Measurements from ENCODE around the gene IGFBP3. TPM values are rescaled to one million over a fixed set of nuclear protein-coding genes. Genes with fewer than 3 reads are reported as not detected.

The IGFBP3 gene
- total and polyA plus RNA-seq, 2 experiments from 2014 or later, result 268 to 632 TPM

GRCh38 chr7:45968856-45969541 lies 47.9 kb upstream of the IGFBP3 start:
- H3K4me3 ChIP-seq, result no peak overlapping the region
- DNase-seq (ENCODE audit: low spot score), result no peak
- H3K4me2 ChIP-seq, result no peak overlapping the region
- H3K9me2 ChIP-seq (replicated peaks; ENCODE audit: insufficient read depth), result no peaks in the 10 kb centered on the region
- H3K4me1 ChIP-seq (ENCODE audit: insufficient read depth), result no peaks in the 10 kb centered on the region
- H3K27ac ChIP-seq, result no peak overlapping the region
- H3K27me3 ChIP-seq, result no peaks in the 10 kb centered on the region
- no peak overlapping the region for H2AFZ ChIP-seq
- H3K79me2 ChIP-seq, result no peaks in the 10 kb centered on the region
- WGBS (ENCODE audit: low lambda C conversion rate, missing lambda C conversion rate), result 93% methylated on average over 10 of the region's 10 CpGs
- TF ChIP-seq EZH2phosphoT487 (IDR thresholded peaks at IDR 0.05; ENCODE audit: low read depth, severe bottlenecking, unreplicated experiment) (no peak), CTCF (IDR thresholded peaks at IDR 0.05; ENCODE audit: poor library complexity) (no peak), EZH2 (IDR thresholded peaks at IDR 0.05; ENCODE audit: borderline replicate concordance) (no peak)
- H4K20me1 ChIP-seq (ENCODE audit: insufficient read depth, poor library complexity, severe bottlenecking), result no peaks in the 10 kb centered on the region
- H3K9me3 ChIP-seq (ENCODE audit: low read depth), result no peaks in the 10 kb centered on the region
- no peaks in the 10 kb centered on the region for H3K36me3 ChIP-seq (replicated peaks; ENCODE audit: insufficient read depth, low read depth)

- H3K36me3 ChIP-seq (replicated peaks; ENCODE audit: insufficient read depth, low read depth), result no peaks in the 10 kb centered on the region
- no peaks in the 10 kb centered on the region for H4K20me1 ChIP-seq (ENCODE audit: insufficient read depth, poor library complexity, severe bottlenecking)
- no peaks in the 10 kb centered on the region for H3K79me2 ChIP-seq
- no peaks in the 10 kb centered on the region for H3K9me2 ChIP-seq (replicated peaks; ENCODE audit: insufficient read depth)
- H3K27me3 ChIP-seq, result no peaks in the 10 kb centered on the region
- no peak for TF ChIP-seq CTCF (IDR thresholded peaks at IDR 0.05; ENCODE audit: poor library complexity)
- H3K4me2 ChIP-seq, result no peak overlapping the region
- H2AFZ ChIP-seq, result no peak overlapping the region
- 80% methylated on average over 7 of the region's 7 CpGs for WGBS (ENCODE audit: low lambda C conversion rate, missing lambda C conversion rate)
- DNase-seq (ENCODE audit: low spot score), result no peak
- no peaks in the 10 kb centered on the region for H3K9me3 ChIP-seq (ENCODE audit: low read depth)
- no peaks in the 10 kb centered on the region for H3K4me1 ChIP-seq (ENCODE audit: insufficient read depth)
- no peak overlapping the region for H3K27ac ChIP-seq
- H3K4me3 ChIP-seq, result no peak overlapping the region
These were observed 47.2 kb upstream of the IGFBP3 start for GRCh38 chr7:45968312-45968711.

DNA sequence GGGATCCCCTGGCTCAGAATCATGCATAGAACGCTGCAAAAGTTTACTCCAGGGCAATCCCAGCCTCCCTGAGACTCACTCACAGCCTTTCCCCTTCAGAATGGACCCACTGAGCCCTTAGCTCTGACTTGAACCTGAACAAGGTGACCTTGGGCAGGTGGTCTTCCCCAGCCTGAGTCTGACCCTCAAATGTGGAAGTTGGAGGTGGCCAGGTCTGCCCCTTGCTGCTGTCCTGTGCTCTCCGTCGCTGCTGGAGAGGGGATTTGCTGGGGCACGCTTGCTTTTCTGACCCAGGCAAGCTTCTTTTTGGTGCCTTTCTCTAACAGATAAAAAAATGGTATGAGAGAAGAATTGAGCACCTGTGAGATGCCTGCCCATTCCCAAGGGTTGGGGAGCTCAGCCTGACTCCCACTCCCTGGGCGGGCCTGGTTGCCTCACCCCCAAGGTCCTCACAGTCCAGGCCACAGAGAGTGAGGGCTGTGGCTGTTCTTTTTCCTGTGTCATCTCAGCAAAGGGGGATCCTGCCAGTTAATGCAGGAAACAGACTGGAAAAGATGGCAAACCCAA lies 46.6 kb upstream of the IGFBP3 start:
- DNase-seq (ENCODE audit: low spot score), result no peak
- H3K27ac ChIP-seq, result no peak overlapping the region
- H3K27me3 ChIP-seq, result no peaks in the 10 kb centered on the region
- H3K4me3 ChIP-seq, result no peak overlapping the region
- H3K4me1 ChIP-seq (ENCODE audit: insufficient read depth), result no peaks in the 10 kb centered on the region
- H3K36me3 ChIP-seq (replicated peaks; ENCODE audit: insufficient read depth, low read depth), result no peaks in the 10 kb centered on the region
- no peaks in the 10 kb centered on the region for H3K9me3 ChIP-seq (ENCODE audit: low read depth)
- no peaks in the 10 kb centered on the region for H4K20me1 ChIP-seq (ENCODE audit: insufficient read depth, poor library complexity, severe bottlenecking)
- no peak overlapping the region for H3K4me2 ChIP-seq
- no peak overlapping the region for H2AFZ ChIP-seq
- H3K9me2 ChIP-seq (replicated peaks; ENCODE audit: insufficient read depth), result no peaks in the 10 kb centered on the region
- no peak for TF ChIP-seq EZH2phosphoT487 (IDR thresholded peaks at IDR 0.05; ENCODE audit: low read depth, severe bottlenecking, unreplicated experiment)
- TF ChIP-seq EZH2 (IDR thresholded peaks at IDR 0.05; ENCODE audit: borderline replicate concordance), result no peak
- TF ChIP-seq CTCF (IDR thresholded peaks at IDR 0.05; ENCODE audit: poor library complexity), result no peak
- 95% methylated on average over 5 of the region's 5 CpGs for whole genome bisulfite sequencing (ENCODE audit: low lambda C conversion rate, missing lambda C conversion rate)
- H3K79me2 ChIP-seq, result no peaks in the 10 kb centered on the region
